Uterus (tissue), 4 donors: Measurements from ENCODE around the gene QPCTL. TPM values are rescaled to one million over a fixed set of nuclear protein-coding genes. Genes with fewer than 3 reads are reported as not detected.

Experiments used
- DNase-seq, 2 donors: peaks; one replicate each; pipeline ENCODE4 v3.0.0-alpha.2; 2019 to 2020
- H3K27ac ChIP-seq, 2 donors: fragments of 200-600 bp; sonication (generic); 1 replicate in 1 of 2; 2 replicates in 1 of 2; pipeline ENCODE4 v1.5.1; 2016 to 2018
- H3K27me3 ChIP-seq, 2 donors: fragments of 200-600 bp; sonication (generic); one replicate each; pipeline ENCODE4 v1.5.1; 2018 to 2019; ENCODE audit warnings: control low read depth in 1 of 2
- H3K36me3 ChIP-seq, 2 donors: fragments of 200-600 bp; sonication (generic); one replicate each; pipeline ENCODE4 v1.5.1; 2019; ENCODE audit warnings: control low read depth in 1 of 2
- H3K4me1 ChIP-seq, 2 donors: fragments of 200-600 bp; sonication (generic); one replicate each; pipeline ENCODE4 v1.5.1; 2018 to 2019; ENCODE audit warnings: control low read depth in 1 of 2
- H3K4me3 ChIP-seq, 2 donors: fragments of 200-600 bp; sonication (generic); 1 replicate in 1 of 2; 2 replicates in 1 of 2; pipeline ENCODE4 v1.5.1; 2018 to 2019; ENCODE audit warnings: mild to moderate bottlenecking in 1 of 2
- H3K9me3 ChIP-seq, 2 donors: fragments of 200-600 bp; sonication (generic); one replicate each; pipeline ENCODE4 v1.5.1; 2019; ENCODE audit warnings: control low read depth in 1 of 2
- CTCF ChIP-seq, 4 experiments: fragments of 200-600 bp in 2 of 4; fragments of 450-650 bp in 2 of 4; sonication (generic) in 2 of 4; IDR thresholded peaks; one replicate each; pipeline ENCODE4 v1.5.1; 2016 to 2019; ENCODE audit warnings: antibody characterized with exemption in 4 of 4, mild to moderate bottlenecking in 2 of 4, moderate library complexity in 1 of 4
- POLR2A ChIP-seq, 2 donors: fragments of 450-650 bp; IDR thresholded peaks; one replicate each; pipeline ENCODE4 v1.6.1; 2016; ENCODE audit warnings: antibody characterized with exemption in 2 of 2, mild to moderate bottlenecking in 1 of 2, moderate library complexity in 1 of 2
- intact Hi-C: fragments of 100-400 bp; cut with DNase I; formaldehyde crosslinking; loops from one replicate; pipeline ENCODE4 v1.15.1; 2023; ENCODE audit warnings: low total_unique reads
- total RNA-seq, 4 donors: library from RNA; depleted of rRNA in 3 of 4; stranded (reverse); fragments of >200 nt in 3 of 4; gene quantifications; one replicate each; pipeline versions ENCODE4 v1.1.0 to v1.2.4, GENCODE V29; 2014 to 2023
- donor health status: DM: yes; HTN: yes; CAD: no.

QPCTL gene
- total RNA-seq, 4 donors from 2014 or later: 6.5 to 18.2 (median 9.5) TPM; not detected in 1

- Histone ChIP-seq H3K4me1 (no peaks in the 10 kb centered on the region), H3K36me3 (no peaks in the 10 kb centered on the region), H3K27me3 (peaks cover 0 to 6% of the 10 kb centered on the region in 2 donors), H3K4me3 (peak overlapping the region in 1 of 2 donors; percentile 17), H3K27ac (no peak overlapping the region), H3K9me3 (no peaks in the 10 kb centered on the region)
- TF ChIP-seq POLR2A (IDR thresholded peaks at IDR 0.05) (no peak), CTCF (IDR thresholded peaks at IDR 0.05) (no peak)
- intact Hi-C loops: no loop called here
- DNase-seq: peak; percentile 28 to 49
These were observed 46.7 kb upstream of the QPCTL start for GRCh38 chr19:45645631-45646344.

- intact Hi-C loops: no loop called here
- TF ChIP-seq CTCF (IDR thresholded peaks at IDR 0.05) (no peak), POLR2A (IDR thresholded peaks at IDR 0.05) (no peak)
- no peaks in the 10 kb centered on the region for H3K9me3 ChIP-seq
These were observed 46.1 kb upstream of the QPCTL start for GRCh38 chr19:45646345-45646698.

GRCh38 chr19:45650722-45651121 lies 41.7 kb upstream of the QPCTL start:
- no peak for DNase-seq
- Histone ChIP-seq H3K4me3 (no peak overlapping the region), H3K4me1 (no peaks in the 10 kb centered on the region), H3K27ac (no peak overlapping the region), H3K9me3 (no peaks in the 10 kb centered on the region), H3K27me3 (no peaks in the 10 kb centered on the region), H3K36me3 (no peaks in the 10 kb centered on the region)
- intact Hi-C loops: no loop called here
- no peak for TF ChIP-seq CTCF (IDR thresholded peaks at IDR 0.05)
- TF ChIP-seq POLR2A (IDR thresholded peaks at IDR 0.05): no peak

More at GRCh38 chr19:45646345-45646698, 46.1 kb upstream of the QPCTL start:
- DNase-seq: no peak
- Histone ChIP-seq H3K36me3 (no peaks in the 10 kb centered on the region), H3K27me3 (peaks cover 0 to 6% of the 10 kb centered on the region in 2 donors), H3K4me1 (no peaks in the 10 kb centered on the region), H3K27ac (no peak overlapping the region), H3K4me3 (no peak overlapping the region)

GRCh38 chr19:45653634-45654033 lies 38.8 kb upstream of the QPCTL start:
- no peak for TF ChIP-seq POLR2A (IDR thresholded peaks at IDR 0.05)
- no peaks in the 10 kb centered on the region for H3K9me3 ChIP-seq
- no peaks in the 10 kb centered on the region for H3K4me1 ChIP-seq
- DNase-seq: no peak
- intact Hi-C loops: no loop called here
- H3K27me3 ChIP-seq: no peaks in the 10 kb centered on the region
- no peaks in the 10 kb centered on the region for H3K36me3 ChIP-seq
- no peak overlapping the region for H3K4me3 ChIP-seq
- H3K27ac ChIP-seq: no peak overlapping the region

GRCh38 chr19:45655073-45655472 lies 37.4 kb upstream of the QPCTL start:
- intact Hi-C loops: no loop called here
- Histone ChIP-seq H3K27ac (no peak overlapping the region), H3K4me1 (no peaks in the 10 kb centered on the region), H3K9me3 (no peaks in the 10 kb centered on the region), H3K4me3 (no peak overlapping the region), H3K27me3 (no peaks in the 10 kb centered on the region), H3K36me3 (no peaks in the 10 kb centered on the region)
- no peak for TF ChIP-seq POLR2A (IDR thresholded peaks at IDR 0.05)
- no peak for TF ChIP-seq CTCF (IDR thresholded peaks at IDR 0.05)
- no peak for DNase-seq
